Liver (tissue), 9 donors: ENCODE results near the gene PALD1. TPM values are rescaled to one million over a fixed set of nuclear protein-coding genes. Genes with fewer than 3 reads are reported as not detected.

Source experiments
- DNase-seq: peaks from one replicate; pipeline ENCODE4 v3.0.0-alpha.2; 2017; ENCODE audit warnings: low spot score
- H3K27ac ChIP-seq, 2 donors: one replicate each; pipeline ENCODE4 v1.7.0; 2013; ENCODE audit warnings: inconsistent platforms in 2 of 2, low read length in 2 of 2, control low read depth in 1 of 2, low read depth in 1 of 2, mild to moderate bottlenecking in 1 of 2
- H3K27me3 ChIP-seq, 4 donors: one replicate each; pipeline versions ENCODE4 v1.6.1 to v1.7.0; 2013; ENCODE audit warnings: low read length in 3 of 4, inconsistent platforms in 1 of 4, mild to moderate bottlenecking in 1 of 4, moderate library complexity in 1 of 4; ENCODE audit not compliant: control insufficient read depth in 4 of 4, insufficient read depth in 4 of 4
- H3K36me3 ChIP-seq, 4 donors: one replicate each; pipeline versions ENCODE4 v1.6.1 to v1.7.0; 2013; ENCODE audit warnings: low read length in 3 of 4, mild to moderate bottlenecking in 3 of 4, low read depth in 1 of 4, moderate library complexity in 1 of 4; ENCODE audit not compliant: control insufficient read depth in 4 of 4, insufficient read depth in 3 of 4
- H3K4me1 ChIP-seq, 4 donors: one replicate each; pipeline versions ENCODE4 v1.6.1 to v1.7.0; 2013; ENCODE audit warnings: low read length in 3 of 4, mild to moderate bottlenecking in 3 of 4, moderate library complexity in 1 of 4; ENCODE audit not compliant: control insufficient read depth in 4 of 4, insufficient read depth in 4 of 4
- H3K4me3 ChIP-seq, 3 donors: one replicate each; pipeline versions ENCODE4 v1.6.1 to v1.7.0; 2013; ENCODE audit warnings: low read length in 3 of 3, control low read depth in 1 of 3, low read depth in 1 of 3, mild to moderate bottlenecking in 1 of 3
- H3K9ac ChIP-seq, 2 donors: one replicate each; pipeline ENCODE4 v1.7.0; 2013; ENCODE audit warnings: low read length in 2 of 2, mild to moderate bottlenecking in 2 of 2, moderate library complexity in 2 of 2, control low read depth in 1 of 2, low read depth in 1 of 2
- H3K9me3 ChIP-seq, 4 donors: one replicate each; pipeline versions ENCODE4 v1.6.1 to v1.7.0; 2013; ENCODE audit warnings: low read length in 3 of 4; ENCODE audit not compliant: control insufficient read depth in 4 of 4
- ATF3 ChIP-seq: IDR thresholded peaks from 2 replicates; pipeline ENCODE4 v1.6.1; 2016; ENCODE audit warnings: antibody characterized with exemption
- EGR1 ChIP-seq, 2 donors: IDR thresholded peaks; 2 replicates each; pipeline ENCODE4 v1.6.1; 2016 to 2018; ENCODE audit warnings: antibody characterized with exemption in 2 of 2, low read depth in 2 of 2
- FOXA1 ChIP-seq: IDR thresholded peaks from 2 replicates; pipeline ENCODE4 v1.6.1; 2016; ENCODE audit warnings: antibody characterized with exemption
- FOXA2 ChIP-seq: IDR thresholded peaks from 2 replicates; pipeline ENCODE4 v1.6.1; 2016; ENCODE audit warnings: antibody characterized with exemption
- GABPA ChIP-seq, 2 donors: IDR thresholded peaks in 1 of 2; conservative IDR thresholded peaks in 1 of 2; 2 replicates each; pipeline ENCODE4 v1.6.1; 2016; ENCODE audit warnings: antibody characterized with exemption in 2 of 2, mild to moderate bottlenecking in 1 of 2, moderate library complexity in 1 of 2
- HNF4A ChIP-seq, 2 donors: conservative IDR thresholded peaks; 2 replicates each; pipeline ENCODE4 v1.6.1; 2016; ENCODE audit warnings: antibody characterized with exemption in 2 of 2, mild to moderate bottlenecking in 2 of 2
- HNF4G ChIP-seq: IDR thresholded peaks from 2 replicates; pipeline ENCODE4 v1.6.1; 2016; ENCODE audit warnings: antibody characterized with exemption
- JUND ChIP-seq, 2 donors: IDR thresholded peaks; 2 replicates each; pipeline ENCODE4 v1.6.1; 2016; ENCODE audit warnings: antibody characterized with exemption in 2 of 2
- NR2F2 ChIP-seq: IDR thresholded peaks from 2 replicates; pipeline ENCODE4 v1.6.1; 2016; ENCODE audit warnings: antibody characterized with exemption
- RAD21 ChIP-seq, 2 donors: IDR thresholded peaks; 2 replicates each; pipeline ENCODE4 v1.6.1; 2016; ENCODE audit warnings: antibody characterized with exemption in 2 of 2, mild to moderate bottlenecking in 2 of 2
- RXRA ChIP-seq, 2 donors: IDR thresholded peaks; 2 replicates each; pipeline ENCODE4 v1.6.1; 2017 to 2018; ENCODE audit warnings: antibody characterized with exemption in 2 of 2, mild to moderate bottlenecking in 1 of 2
- TAF1 ChIP-seq: conservative IDR thresholded peaks from 2 replicates; pipeline ENCODE4 v1.6.1; 2016; ENCODE audit warnings: antibody characterized with exemption, mild to moderate bottlenecking
- YY1 ChIP-seq: IDR thresholded peaks from 2 replicates; pipeline ENCODE4 v1.6.1; 2016; ENCODE audit warnings: antibody characterized with exemption, mild to moderate bottlenecking
- WGBS: extraction: QIAGEN DNeasy Blood & Tissue Kit; methylation state at CpG from one replicate; pipeline ENCODE4 v1.1.7; 2013; 5-methylcytosine and 5-hydroxymethylcytosine counted together
- polyA plus RNA-seq, 2 donors: library from polyadenylated mRNA; stranded (reverse) in 1 of 2; unstranded in 1 of 2; fragments of 200-250 nt in 1 of 2; fragments of >200 nt in 1 of 2; fragmentation: Nextera tagmentation in 1 of 2; extraction: Ambion mirVana in 1 of 2; gene quantifications; one replicate each; pipeline versions ENCODE4 v1.2.1 to v1.2.3, GENCODE V29; 2013 to 2015
- total RNA-seq, 2 donors: library from RNA; depleted of rRNA; stranded (reverse); fragments of >200 nt; gene quantifications; one replicate each; pipeline ENCODE4 v1.2.3, GENCODE V29; 2014
- TF ChIP-seq, protein P1 (sequence below): IDR thresholded peaks from 2 replicates; pipeline ENCODE4 v1.6.1; 2016; ENCODE audit warnings: antibody characterized with exemption
- TF ChIP-seq, protein P2 (sequence below): IDR thresholded peaks from 2 replicates; pipeline ENCODE4 v1.6.1; 2016; ENCODE audit warnings: antibody characterized with exemption, mild to moderate bottlenecking
- TF ChIP-seq, protein P3 (sequence below): fragments of 150-350 bp; IDR thresholded peaks from 2 replicates; pipeline ENCODE4 v1.5.1; 2017; ENCODE audit warnings: improper control_type of control experiment, low read depth, low read length; ENCODE audit not compliant: missing input control
- TF ChIP-seq, protein P4 (sequence below): IDR thresholded peaks from 2 replicates; pipeline ENCODE4 v1.6.1; 2016; ENCODE audit warnings: antibody characterized with exemption
- donor health status: healthy.
- donor health status: healthy.
- donor health status: healthy.
- donor health status: healthy.
- donor health status: healthy.

PALD1 gene
- total and polyA plus RNA-seq, 4 donors = 0.72 to 4.2 (median 1.4) TPM

DNA sequence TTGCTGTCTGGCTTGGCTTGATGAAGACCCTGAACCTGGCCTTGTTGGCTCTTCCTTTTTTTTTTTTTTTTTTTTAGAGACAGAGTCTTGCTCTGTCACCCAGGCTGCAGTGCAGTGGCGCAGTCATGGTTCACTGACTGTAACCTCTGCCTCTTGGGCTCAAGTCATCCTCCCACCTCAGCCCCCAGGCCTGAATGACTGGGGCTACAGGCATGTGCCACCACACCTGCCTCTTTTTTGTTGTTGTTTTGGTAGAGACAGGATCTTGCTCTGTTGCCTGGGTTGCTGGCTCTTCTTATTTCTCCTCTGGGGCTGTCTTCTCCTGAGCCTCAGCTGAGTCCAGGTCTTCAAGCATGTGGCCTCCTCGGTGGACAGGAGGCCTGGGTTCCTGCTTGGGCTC lies 79.3 kb downstream of the PALD1 start:
- Histone ChIP-seq H3K9me3 (no peaks in the 10 kb centered on the region), H3K4me3 (no peak overlapping the region), H3K36me3 (no peaks in the 10 kb centered on the region), H3K27ac (no peak overlapping the region), H3K27me3 (no peaks in the 10 kb centered on the region), H3K9ac (no peak overlapping the region), H3K4me1 (peaks cover 0 to 3% (median 0%) of the 10 kb centered on the region in 4 donors)
- DNase-seq = no peak
- TF ChIP-seq HNF4G (no peak), GABPA (IDR thresholded peaks at IDR 0.05 in 1 of 2, conservative IDR thresholded peaks at IDR 0.05 in 1 of 2) (no peak), FOXA1 (no peak), YY1 (no peak), TAF1 (no peak), NR2F2 (no peak), RXRA (IDR thresholded peaks at IDR 0.05) (no peak), JUND (IDR thresholded peaks at IDR 0.05) (no peak), HNF4A (conservative IDR thresholded peaks at IDR 0.05) (no peak), RAD21 (IDR thresholded peaks at IDR 0.05) (no peak), FOXA2 (no peak), ATF3 (no peak), EGR1 (IDR thresholded peaks at IDR 0.05; ENCODE audit: low read depth in 2 of 2) (no peak)
- TF ChIP-seq, protein P1, sequence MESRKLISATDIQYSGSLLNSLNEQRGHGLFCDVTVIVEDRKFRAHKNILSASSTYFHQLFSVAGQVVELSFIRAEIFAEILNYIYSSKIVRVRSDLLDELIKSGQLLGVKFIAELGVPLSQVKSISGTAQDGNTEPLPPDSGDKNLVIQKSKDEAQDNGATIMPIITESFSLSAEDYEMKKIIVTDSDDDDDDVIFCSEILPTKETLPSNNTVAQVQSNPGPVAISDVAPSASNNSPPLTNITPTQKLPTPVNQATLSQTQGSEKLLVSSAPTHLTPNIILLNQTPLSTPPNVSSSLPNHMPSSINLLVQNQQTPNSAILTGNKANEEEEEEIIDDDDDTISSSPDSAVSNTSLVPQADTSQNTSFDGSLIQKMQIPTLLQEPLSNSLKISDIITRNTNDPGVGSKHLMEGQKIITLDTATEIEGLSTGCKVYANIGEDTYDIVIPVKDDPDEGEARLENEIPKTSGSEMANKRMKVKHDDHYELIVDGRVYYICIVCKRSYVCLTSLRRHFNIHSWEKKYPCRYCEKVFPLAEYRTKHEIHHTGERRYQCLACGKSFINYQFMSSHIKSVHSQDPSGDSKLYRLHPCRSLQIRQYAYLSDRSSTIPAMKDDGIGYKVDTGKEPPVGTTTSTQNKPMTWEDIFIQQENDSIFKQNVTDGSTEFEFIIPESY = no peak
- TF ChIP-seq, protein P2, sequence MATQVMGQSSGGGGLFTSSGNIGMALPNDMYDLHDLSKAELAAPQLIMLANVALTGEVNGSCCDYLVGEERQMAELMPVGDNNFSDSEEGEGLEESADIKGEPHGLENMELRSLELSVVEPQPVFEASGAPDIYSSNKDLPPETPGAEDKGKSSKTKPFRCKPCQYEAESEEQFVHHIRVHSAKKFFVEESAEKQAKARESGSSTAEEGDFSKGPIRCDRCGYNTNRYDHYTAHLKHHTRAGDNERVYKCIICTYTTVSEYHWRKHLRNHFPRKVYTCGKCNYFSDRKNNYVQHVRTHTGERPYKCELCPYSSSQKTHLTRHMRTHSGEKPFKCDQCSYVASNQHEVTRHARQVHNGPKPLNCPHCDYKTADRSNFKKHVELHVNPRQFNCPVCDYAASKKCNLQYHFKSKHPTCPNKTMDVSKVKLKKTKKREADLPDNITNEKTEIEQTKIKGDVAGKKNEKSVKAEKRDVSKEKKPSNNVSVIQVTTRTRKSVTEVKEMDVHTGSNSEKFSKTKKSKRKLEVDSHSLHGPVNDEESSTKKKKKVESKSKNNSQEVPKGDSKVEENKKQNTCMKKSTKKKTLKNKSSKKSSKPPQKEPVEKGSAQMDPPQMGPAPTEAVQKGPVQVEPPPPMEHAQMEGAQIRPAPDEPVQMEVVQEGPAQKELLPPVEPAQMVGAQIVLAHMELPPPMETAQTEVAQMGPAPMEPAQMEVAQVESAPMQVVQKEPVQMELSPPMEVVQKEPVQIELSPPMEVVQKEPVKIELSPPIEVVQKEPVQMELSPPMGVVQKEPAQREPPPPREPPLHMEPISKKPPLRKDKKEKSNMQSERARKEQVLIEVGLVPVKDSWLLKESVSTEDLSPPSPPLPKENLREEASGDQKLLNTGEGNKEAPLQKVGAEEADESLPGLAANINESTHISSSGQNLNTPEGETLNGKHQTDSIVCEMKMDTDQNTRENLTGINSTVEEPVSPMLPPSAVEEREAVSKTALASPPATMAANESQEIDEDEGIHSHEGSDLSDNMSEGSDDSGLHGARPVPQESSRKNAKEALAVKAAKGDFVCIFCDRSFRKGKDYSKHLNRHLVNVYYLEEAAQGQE = no peak
- TF ChIP-seq, protein P3, sequence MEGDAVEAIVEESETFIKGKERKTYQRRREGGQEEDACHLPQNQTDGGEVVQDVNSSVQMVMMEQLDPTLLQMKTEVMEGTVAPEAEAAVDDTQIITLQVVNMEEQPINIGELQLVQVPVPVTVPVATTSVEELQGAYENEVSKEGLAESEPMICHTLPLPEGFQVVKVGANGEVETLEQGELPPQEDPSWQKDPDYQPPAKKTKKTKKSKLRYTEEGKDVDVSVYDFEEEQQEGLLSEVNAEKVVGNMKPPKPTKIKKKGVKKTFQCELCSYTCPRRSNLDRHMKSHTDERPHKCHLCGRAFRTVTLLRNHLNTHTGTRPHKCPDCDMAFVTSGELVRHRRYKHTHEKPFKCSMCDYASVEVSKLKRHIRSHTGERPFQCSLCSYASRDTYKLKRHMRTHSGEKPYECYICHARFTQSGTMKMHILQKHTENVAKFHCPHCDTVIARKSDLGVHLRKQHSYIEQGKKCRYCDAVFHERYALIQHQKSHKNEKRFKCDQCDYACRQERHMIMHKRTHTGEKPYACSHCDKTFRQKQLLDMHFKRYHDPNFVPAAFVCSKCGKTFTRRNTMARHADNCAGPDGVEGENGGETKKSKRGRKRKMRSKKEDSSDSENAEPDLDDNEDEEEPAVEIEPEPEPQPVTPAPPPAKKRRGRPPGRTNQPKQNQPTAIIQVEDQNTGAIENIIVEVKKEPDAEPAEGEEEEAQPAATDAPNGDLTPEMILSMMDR = no peak
- TF ChIP-seq, protein P4, sequence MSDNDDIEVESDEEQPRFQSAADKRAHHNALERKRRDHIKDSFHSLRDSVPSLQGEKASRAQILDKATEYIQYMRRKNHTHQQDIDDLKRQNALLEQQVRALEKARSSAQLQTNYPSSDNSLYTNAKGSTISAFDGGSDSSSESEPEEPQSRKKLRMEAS = no peak
- 89% methylated on average over 2 of the region's 2 CpGs for WGBS
